ENCODE data around the gene PRKCH. TPM values are rescaled to one million over a fixed set of nuclear protein-coding genes. Genes with fewer than 3 reads are reported as not detected.

The PRKCH gene
- total and polyA plus RNA-seq, 9 of the 15 experiments (the other 6 are each of a cell fraction or from before 2014, with no cell fraction given) = 0.61 to 4.4 (median 4.0) TPM

DNA sequence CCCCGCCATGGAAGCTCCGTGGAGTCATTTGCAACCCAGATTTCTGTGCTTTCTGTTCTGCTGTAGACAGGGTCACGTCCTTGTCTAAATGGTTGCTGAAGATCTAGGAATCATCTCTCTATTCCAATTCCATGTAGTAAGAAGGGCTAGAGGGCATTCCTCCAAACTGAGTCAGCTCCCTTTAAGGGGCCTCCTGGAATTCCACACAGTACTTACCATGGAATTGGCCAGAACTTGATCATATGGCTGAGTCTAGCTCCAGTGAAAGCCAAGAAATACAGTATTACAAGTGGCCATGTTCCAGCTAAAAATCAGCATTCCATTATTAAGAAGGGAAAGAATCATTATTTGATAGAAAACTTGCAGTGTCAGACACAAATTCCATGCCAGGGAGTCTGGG is 171.9 kb downstream of the PRKCH start:
- H3K36me3 ChIP-seq (ENCODE audit: control insufficient read depth, insufficient read depth, low read length) = no peaks in the 10 kb centered on the region

More for the DNA sequence above, 171.9 kb downstream of the PRKCH start:
- intact Hi-C loops (cut with micrococcal nuclease) = no loop called here
- Histone ChIP-seq H3K9me1 (ENCODE audit: control insufficient read depth, insufficient read depth, low read length) (no peaks in the 10 kb centered on the region), H3K27me3 (ENCODE audit: control insufficient read depth in 2 of 2, insufficient read depth in 2 of 2, low read length in 2 of 2) (no peaks in the 10 kb centered on the region), H3K9ac (ENCODE audit: insufficient read depth in 1 of 2, low read depth in 2 of 2, low read length in 2 of 2) (no peak overlapping the region), H3K4me1 (replicated peaks in 1 of 2; ENCODE audit: control insufficient read depth in 2 of 2, insufficient read depth in 2 of 2, low read length in 2 of 2) (peaks cover 0 to 13% of the 10 kb centered on the region in 2 experiments; a peak in 3 of 5 replicates), H2AFZ (ENCODE audit: low read depth, low read length) (no peak overlapping the region), H3K9me3 (replicated peaks; ENCODE audit: control insufficient read depth, insufficient read depth, low read depth, low read length) (no peaks in the 10 kb centered on the region), H3K27ac (ENCODE audit: extremely low read depth, low read depth, low read length) (no peak overlapping the region), H3K4me2 (ENCODE audit: insufficient read depth, low read length) (no peak overlapping the region), H4K20me1 (replicated peaks; ENCODE audit: control insufficient read depth, insufficient read depth, low read length) (no peaks in the 10 kb centered on the region), H3K4me3 (no peak overlapping the region), H3K79me2 (ENCODE audit: control insufficient read depth, insufficient read depth, low read length) (no peaks in the 10 kb centered on the region)
- CTCF ChIA-PET (ENCODE audit: low intra/inter-chr PET ratio) = no interaction called here
- in situ Hi-C loops (cut with MboI) = no loop called here
- DNase-seq (ENCODE audit: extremely low read depth in 1 of 4, low spot score in 3 of 4) (no peak), FAIRE-seq (no peak), ATAC-seq (no peak)
- TF ChIP-seq, protein P1, sequence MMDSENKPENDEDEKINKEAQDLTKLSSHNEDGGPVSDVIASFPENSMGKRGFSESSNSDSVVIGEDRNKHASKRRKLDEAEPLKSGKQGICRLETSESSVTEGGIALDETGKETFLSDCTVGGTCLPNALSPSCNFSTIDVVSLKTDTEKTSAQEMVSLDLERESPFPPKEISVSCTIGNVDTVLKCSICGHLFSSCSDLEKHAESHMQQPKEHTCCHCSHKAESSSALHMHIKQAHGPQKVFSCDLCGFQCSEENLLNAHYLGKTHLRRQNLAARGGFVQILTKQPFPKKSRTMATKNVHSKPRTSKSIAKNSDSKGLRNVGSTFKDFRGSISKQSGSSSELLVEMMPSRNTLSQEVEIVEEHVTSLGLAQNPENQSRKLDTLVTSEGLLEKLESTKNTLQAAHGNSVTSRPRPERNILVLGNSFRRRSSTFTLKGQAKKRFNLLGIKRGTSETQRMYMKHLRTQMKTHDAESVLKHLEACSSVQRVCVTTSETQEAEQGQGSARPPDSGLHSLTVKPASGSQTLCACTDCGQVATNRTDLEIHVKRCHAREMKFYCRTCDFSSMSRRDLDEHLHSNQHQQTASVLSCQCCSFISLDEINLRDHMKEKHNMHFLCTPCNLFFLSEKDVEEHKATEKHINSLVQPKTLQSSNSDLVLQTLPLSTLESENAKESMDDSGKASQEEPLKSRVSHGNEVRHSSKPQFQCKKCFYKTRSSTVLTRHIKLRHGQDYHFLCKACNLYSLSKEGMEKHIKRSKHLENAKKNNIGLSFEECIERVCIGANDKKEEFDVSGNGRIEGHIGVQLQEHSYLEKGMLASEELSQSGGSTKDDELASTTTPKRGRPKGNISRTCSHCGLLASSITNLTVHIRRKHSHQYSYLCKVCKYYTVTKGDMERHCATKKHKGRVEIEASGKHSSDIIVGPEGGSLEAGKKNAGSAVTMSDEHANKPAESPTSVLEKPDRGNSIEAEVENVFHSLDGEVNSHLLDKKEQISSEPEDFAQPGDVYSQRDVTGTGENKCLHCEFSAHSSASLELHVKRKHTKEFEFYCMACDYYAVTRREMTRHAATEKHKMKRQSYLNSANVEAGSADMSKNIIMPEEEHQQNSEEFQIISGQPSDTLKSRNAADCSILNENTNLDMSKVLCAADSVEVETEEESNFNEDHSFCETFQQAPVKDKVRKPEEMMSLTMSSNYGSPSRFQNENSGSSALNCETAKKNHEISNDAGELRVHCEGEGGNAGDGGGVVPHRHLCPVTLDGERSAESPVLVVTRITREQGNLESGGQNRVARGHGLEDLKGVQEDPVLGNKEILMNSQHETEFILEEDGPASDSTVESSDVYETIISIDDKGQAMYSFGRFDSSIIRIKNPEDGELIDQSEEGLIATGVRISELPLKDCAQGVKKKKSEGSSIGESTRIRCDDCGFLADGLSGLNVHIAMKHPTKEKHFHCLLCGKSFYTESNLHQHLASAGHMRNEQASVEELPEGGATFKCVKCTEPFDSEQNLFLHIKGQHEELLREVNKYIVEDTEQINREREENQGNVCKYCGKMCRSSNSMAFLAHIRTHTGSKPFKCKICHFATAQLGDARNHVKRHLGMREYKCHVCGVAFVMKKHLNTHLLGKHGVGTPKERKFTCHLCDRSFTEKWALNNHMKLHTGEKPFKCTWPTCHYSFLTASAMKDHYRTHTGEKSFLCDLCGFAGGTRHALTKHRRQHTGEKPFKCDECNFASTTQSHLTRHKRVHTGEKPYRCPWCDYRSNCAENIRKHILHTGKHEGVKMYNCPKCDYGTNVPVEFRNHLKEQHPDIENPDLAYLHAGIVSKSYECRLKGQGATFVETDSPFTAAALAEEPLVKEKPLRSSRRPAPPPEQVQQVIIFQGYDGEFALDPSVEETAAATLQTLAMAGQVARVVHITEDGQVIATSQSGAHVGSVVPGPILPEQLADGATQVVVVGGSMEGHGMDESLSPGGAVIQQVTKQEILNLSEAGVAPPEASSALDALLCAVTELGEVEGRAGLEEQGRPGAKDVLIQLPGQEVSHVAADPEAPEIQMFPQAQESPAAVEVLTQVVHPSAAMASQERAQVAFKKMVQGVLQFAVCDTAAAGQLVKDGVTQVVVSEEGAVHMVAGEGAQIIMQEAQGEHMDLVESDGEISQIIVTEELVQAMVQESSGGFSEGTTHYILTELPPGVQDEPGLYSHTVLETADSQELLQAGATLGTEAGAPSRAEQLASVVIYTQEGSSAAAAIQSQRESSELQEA (IDR thresholded peaks at IDR 0.05; ENCODE audit: low read depth) = no peak
- TF ChIP-seq, protein P2, sequence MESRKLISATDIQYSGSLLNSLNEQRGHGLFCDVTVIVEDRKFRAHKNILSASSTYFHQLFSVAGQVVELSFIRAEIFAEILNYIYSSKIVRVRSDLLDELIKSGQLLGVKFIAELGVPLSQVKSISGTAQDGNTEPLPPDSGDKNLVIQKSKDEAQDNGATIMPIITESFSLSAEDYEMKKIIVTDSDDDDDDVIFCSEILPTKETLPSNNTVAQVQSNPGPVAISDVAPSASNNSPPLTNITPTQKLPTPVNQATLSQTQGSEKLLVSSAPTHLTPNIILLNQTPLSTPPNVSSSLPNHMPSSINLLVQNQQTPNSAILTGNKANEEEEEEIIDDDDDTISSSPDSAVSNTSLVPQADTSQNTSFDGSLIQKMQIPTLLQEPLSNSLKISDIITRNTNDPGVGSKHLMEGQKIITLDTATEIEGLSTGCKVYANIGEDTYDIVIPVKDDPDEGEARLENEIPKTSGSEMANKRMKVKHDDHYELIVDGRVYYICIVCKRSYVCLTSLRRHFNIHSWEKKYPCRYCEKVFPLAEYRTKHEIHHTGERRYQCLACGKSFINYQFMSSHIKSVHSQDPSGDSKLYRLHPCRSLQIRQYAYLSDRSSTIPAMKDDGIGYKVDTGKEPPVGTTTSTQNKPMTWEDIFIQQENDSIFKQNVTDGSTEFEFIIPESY (CRISPR knock-in tag; IDR thresholded peaks at IDR 0.05) = no peak
- TF ChIP-seq, protein P3, sequence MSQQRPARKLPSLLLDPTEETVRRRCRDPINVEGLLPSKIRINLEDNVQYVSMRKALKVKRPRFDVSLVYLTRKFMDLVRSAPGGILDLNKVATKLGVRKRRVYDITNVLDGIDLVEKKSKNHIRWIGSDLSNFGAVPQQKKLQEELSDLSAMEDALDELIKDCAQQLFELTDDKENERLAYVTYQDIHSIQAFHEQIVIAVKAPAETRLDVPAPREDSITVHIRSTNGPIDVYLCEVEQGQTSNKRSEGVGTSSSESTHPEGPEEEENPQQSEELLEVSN (IDR thresholded peaks at IDR 0.05; ENCODE audit: borderline replicate concordance in 1 of 2, extremely low read depth in 1 of 2, insufficient read depth in 1 of 2, insufficient read length in 1 of 2, low read depth in 1 of 2, low read length in 1 of 2, poor library complexity in 1 of 2, severe bottlenecking in 1 of 2) = no peak
- TF ChIP-seq NFYB (IDR thresholded peaks at IDR 0.05; ENCODE audit: extremely low read depth, insufficient read length) (no peak), GTF2A2 (tag; IDR thresholded peaks at IDR 0.05) (no peak)
- TF ChIP-seq, protein P4, sequence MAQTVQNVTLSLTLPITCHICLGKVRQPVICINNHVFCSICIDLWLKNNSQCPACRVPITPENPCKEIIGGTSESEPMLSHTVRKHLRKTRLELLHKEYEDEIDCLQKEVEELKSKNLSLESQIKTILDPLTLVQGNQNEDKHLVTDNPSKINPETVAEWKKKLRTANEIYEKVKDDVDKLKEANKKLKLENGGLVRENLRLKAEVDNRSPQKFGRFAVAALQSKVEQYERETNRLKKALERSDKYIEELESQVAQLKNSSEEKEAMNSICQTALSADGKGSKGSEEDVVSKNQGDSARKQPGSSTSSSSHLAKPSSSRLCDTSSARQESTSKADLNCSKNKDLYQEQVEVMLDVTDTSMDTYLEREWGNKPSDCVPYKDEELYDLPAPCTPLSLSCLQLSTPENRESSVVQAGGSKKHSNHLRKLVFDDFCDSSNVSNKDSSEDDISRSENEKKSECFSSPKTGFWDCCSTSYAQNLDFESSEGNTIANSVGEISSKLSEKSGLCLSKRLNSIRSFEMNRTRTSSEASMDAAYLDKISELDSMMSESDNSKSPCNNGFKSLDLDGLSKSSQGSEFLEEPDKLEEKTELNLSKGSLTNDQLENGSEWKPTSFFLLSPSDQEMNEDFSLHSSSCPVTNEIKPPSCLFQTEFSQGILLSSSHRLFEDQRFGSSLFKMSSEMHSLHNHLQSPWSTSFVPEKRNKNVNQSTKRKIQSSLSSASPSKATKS (CRISPR knock-in tag; IDR thresholded peaks at IDR 0.05) = no peak
- POLR2A ChIA-PET = interaction anchor here (0.8 to 1.1 kb wide), 2 partner anchors 13 to 259 kb away, joined by 3 read pairs; no protein-coding TSS in a partner anchor
- 71% methylated on average over 1 of the region's 3 CpGs for WGBS (ENCODE audit: insufficient coverage, low coverage, missing lambda C conversion rate)
- BruUV-seq (replicated peaks) = no TSS peak
